Forelimb muscle (tissue), 1 donor: Measurements from ENCODE around the gene PDZD2. TPM values are rescaled to one million over a fixed set of nuclear protein-coding genes. Genes with fewer than 3 reads are reported as not detected.
"Not testable (repeated sequence)": the region's sequence is repeated elsewhere in the genome, so short reads cannot be mapped to it uniquely, and the experiment has no call there.

ENCODE experiments used
- DNase-seq: peaks from one replicate; pipeline ENCODE4 v3.0.0-alpha.2; 2013; ENCODE audit warnings: low read depth
- polyA plus RNA-seq: library from polyadenylated mRNA; unstranded; fragments of 120-200 nt; gene quantifications from one replicate; pipeline ENCODE4 v1.2.1, GENCODE V29; 2013; ENCODE audit not compliant: insufficient read length

The PDZD2 gene
- 6.1 TPM for polyA plus RNA-seq

DNA sequence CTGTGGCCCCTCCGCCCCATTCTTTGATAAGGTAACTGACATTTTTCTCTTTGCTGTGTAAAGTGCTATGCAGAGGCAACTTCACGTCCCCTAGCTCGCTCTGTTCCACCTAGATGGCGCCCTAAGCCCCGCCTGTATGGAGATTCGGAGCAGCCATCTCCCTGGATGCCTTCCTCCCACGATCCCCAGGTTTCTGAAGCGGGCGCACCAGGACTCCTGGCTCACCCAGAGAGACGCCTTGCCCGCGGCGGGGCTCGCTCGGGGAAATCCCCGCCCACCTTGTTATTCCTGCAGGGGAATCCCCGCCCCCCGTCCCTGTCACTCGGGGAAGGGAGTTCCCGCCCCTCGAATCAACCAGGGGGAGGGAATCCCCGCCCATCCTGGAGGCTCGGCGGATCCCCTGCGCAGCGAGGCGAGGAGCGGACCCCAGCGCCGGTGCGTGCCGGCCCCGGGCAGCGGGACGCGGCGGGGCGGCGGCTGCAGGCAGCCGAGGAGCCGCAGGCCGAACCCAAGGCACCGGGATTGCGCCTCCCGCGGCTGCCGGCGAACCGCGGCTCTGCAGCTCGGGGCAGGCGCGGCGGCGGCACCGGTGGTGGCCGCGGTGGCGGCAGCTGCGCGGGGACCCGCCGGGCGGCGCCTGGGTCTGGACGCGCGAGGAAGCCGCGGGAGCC is at the start of gene PDZD2:
TSS of gene PDZD2 (plus strand) at position 384 of the 671 bp plus-strand sequence.
- DNase-seq = no peak

DNA sequence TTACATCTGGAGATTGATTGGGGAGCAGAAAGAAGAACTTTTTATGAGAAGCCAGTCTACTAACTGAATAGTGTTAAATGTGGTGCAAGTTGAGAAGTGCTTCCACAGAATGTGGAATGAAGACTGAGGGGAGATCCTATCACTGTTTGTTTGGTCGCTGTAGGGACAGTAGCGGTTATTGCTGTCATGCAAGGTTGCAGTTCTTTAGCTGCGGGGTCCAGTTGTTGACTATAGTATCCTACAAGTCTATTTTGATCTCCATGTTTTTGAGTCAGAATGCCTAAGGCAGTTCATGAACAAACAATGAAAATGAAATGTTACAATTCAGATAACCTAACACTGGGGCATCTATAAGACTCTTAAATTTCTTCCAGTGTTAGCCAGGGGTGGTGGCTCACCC is 45.3 kb upstream of the PDZD2 start:
- no peak for DNase-seq

DNA sequence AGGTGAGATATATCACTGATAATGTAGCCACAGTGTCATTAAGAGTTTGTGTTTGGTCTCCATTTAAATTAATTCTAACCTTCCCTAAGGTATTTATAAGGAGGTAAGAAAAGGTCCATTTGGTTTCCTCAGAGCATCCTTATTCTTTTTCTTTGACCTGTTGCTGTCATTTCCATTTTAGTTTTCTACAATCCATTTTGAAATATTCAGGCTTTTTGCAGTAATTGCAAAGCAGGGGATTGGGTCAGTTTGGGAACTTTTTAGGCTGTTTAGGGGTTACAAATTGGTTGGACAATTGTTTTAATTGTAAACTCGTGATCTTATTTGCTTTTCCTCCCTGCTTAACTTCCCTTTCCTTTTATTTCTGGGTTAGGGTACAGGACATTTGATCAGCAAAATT is 42.6 kb upstream of the PDZD2 start:
- no peak for DNase-seq

DNA sequence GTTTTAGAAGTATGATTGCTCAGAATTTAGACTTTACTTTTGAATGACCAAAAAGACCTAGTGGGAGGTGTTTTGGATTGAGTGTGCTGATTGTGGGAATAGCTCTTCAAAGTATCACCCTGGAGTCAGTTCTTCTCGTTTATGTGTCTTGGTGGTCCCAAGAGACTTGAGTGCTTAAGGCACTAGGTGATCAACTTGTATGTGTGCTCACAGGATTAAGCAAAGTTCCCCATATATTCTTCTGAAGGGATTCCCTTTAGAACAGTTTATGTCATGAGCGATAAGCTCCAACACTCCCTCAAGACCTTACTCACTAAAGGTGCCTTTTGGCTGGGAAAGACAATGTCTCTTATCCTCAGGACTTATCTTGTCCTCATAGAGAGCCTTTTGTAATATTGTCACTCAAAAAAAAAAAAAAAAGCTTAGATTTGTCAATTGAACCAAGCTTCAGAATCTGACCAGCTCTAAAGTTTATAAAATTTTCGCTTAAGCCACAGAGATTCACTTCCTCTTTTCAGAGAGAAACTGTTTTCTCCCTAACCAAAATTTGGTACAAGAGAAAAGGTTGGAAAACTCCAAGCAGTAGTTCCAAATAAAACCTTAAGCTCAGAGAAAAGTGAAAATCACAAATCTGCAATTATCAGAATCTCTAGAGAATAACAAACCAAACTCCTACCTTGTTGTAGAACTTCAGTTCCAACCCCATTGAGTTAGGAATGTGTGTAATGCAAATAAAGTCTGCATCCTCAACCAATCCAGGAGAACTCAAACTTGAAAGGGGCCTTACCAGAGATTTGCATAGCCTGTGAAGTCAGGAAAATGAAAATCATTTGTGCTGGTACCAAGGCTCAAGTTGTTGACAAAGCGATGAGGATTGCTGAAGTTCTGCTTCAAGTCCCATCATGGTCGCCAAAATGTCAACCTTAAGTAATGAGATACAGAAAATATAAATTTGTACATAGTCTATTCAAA is 40.0 kb upstream of the PDZD2 start:
- no peak for DNase-seq

DNA sequence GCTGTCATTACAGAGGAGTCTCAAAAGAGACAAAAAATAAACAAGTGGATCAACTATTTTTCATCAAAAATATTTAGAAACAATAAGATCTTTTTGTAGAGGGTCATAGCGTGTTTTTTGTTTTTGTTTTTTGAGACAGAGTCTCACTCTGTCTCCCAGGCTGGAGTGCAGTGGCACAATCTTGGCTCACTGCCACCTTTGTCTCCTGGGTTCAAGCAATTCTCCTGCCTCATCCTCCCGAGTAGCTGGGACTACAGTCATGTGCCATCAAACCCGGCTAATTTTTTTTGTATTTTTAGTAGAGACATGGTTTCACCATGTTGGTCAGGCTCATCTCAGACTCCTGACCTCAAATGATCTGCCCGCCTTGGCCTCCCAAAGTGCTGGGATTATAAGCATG is 36.6 kb upstream of the PDZD2 start:
- DNase-seq = not testable (repeated sequence)

DNA sequence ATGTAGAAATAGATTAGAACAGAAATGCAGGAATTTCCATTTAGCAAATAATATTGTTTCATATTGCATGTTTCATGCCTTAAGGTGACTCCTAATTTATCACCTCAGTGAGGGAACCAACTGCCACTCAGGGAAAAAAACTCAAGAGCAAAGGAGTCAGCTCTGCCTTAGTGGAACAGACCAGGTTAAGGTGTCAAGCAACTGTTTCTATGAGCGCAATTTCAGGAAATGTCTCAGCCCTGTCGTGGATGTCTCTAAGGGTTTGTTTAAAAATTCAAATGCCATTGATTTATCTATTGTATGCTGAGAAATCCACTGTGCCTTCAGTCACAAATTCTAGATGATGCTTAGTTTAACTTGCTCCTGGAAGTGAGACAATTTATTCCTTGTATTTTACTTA is 34.7 kb upstream of the PDZD2 start:
- no peak for DNase-seq

DNA sequence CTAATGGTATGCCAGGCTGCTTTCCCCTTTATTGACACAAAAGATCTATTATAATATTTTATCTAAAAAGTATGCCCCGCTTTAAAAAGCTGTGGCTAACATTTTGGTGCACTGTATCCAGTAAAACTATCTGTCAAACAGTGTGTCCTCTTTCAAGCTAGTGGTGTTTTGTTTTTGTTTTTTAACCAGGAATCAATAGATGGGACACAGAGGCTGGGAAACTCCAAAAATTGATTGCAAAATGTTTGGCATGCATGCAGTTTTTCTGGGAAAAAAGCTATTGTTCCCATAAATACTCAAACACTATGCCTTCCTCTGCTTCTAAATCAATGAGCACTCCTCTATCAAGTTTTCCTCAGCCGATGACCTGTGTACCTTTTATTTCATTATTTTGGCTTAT is 34.3 kb upstream of the PDZD2 start:
- DNase-seq = no peak

DNA sequence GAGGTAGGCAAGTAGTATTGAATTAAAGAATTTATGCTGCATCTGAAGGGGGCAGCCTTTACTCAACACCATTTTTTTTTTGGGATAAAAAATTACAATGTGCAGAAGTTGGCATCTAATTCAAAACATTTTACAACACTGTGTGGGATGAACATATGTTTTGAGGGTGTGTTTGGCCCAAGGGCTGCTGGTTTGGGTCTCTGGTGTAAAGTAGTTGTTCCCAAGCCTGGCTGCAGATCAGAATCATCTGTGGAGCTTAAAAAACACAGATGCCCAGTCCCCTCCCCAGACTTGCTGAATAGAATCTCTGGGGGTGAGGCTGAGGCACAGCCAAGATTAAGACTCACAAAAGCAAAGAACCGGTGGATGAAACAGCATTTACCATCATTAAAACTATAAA is 33.0 kb upstream of the PDZD2 start:
- DNase-seq = no peak

DNA sequence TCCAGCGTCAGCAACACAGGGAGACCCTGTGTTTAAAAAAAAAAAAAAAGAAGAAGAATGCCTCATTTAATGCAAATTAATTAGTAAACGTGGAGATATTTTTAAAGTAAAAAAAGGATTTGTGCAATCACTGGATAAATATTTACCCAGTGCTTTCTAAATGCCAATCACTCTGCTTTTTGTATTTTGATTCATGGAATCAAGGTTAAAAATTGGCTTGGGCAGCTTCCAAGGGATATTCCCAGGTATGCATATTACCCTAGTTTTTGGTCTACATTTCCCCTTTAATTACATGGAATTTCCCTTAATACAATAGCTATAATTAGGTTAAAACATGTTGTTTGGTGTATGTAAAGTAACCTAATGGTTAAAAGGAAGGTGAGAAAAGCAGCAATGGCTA is 31.4 kb upstream of the PDZD2 start:
- DNase-seq = no peak

DNA sequence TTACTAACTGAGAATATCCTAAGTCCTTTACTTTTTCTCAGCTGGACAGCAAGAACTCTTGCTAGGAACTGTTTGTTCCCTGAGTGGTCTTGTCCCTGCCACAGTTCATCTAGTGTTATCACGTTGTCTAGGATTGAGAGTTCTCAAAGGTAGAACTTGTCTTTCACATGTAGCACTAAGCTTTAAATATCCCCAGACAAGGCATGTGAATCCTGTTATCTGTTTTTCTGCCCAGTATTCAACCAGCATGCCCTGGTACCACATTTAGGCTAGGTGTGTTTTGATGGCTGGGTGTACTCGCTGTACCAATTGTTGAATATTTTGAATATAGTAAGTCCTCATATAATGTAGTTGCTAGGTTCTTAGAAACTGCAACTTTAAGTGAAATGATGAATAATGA is 27.9 kb upstream of the PDZD2 start:
- no peak for DNase-seq

DNA sequence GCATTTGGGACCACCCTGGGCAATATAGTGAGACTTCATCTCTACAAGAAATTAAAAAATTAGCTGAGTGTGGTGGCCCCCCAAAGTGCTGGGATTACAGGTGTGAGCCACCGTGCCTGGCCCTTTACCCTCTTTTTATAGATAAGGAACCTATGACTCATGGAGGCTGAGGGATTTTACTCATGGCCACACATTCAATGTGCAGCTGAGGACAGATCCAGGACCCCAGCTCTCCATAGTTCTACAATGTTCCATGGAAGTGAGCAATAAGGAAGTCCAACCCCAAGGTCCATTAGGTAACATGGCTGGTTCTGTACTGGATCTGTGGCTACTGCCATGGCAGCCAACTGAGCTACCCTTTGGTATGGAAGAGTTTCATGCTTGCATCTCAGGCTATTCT is 25.3 kb upstream of the PDZD2 start:
- DNase-seq = no peak

DNA sequence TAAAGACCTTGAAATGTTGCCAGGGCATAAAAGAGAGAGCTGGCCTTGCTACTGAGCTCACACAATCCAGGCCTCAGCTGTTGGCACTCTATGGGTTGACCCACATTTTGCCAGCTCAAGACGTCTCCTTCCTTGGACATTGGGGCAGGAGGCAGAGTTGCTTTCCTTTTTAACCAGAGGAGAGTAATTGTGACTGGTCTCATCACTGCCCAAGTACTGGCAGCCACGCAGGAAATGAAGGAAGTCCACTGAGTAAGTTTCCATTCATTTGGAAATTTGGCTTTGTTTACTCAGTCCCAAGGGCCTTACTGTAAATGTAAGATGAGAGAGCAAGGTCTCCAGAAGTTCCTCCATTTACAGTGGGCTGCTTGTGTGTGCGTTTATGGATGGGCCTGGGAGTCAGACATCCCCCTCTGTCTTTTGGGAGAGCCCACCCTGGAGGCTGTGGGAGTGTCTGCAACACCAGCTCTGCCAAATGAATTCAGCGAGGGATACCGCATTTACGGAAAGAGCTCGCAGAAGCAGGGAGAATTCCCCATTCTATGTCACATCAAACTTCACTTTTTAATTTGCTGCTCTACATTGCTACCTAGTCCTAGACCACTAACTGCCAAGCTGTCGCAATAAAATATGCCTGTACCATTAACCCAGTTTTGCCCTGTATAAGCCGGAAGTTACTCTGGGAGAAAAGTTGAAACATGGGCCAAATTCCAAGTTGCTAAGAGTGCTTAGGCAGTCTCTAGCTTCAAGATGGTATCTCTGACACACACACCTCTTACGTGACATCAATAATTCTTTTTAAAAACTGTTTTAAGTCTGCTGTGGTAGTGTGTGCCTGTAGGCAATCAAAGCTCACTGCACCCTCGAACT is 24.5 kb upstream of the PDZD2 start:
- no peak for DNase-seq

DNA sequence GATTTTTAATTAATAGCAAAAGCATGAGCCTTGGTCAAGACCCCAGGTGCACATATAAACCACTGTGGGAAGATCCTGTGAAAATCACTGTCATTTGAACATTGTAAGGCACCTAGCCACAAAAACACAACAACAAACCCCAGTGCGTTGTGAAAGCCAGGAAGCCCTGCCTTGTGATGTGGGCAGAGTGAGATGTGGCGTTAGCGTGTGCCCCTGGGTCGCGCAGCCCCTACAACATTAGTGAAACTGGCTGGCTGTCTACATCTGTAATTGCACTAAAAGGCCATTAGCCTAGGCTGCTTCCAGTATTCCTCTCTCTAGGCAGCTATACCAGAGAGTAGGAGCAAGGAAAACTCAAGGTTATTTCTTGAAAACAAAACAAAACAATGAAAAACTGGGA is 21.1 kb upstream of the PDZD2 start:
- no peak for DNase-seq

DNA sequence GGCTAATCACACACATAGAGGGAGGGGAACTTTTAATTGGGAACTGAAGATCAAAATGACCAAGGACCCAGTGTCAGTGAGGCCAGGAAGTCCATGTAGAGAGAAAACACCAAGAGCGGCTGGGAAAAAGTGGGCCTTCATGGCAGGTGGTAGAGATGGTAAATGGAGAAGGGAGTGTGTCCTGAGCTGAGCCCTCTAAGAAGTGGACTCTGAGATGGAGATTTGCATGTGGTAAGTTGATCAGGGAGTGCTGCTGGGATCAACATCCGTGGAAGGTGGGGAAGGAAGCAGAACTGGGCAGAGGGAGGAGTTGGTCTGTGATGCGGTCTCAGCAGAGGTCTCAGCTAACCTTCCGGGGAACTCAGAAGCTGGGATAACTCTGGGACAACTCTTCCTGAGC is 18.9 kb upstream of the PDZD2 start:
- no peak for DNase-seq

DNA sequence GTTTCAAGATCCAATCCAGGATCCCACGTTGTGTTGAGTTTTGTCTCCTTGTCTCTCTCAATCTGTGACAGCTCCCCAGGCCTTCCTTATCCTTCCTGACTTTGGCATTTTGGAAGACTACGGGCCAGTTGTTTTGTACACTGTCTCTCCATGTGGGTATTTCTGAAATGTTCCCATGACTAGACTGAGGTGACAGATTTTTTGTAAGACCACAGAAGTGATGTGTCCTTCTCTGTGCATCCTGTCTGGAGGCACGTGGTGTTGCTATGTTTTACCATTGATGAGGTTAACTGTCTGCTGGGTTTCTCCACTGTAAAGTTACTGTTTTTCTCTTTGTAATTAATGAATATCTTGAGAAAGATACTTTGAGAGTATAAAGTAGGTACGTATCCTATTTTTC is 15.7 kb upstream of the PDZD2 start:
- DNase-seq = no peak

DNA sequence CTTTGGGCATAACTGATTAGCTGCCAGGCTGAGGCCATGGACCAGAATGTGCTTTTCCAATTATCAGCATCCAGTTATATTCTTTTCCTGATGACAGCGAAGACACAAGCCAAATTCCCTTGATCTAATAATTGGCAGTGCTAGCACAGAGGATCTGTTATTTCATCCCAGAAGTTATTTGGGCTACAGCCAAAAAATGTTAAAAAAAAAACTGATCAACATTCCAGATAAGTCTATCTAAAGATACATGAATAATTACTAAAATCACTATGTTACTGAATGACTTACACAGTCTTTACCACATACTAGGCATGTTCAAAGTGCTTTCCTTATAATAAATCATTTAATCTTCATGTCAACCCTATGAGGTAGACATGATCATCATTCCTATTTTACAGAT is 13.5 kb upstream of the PDZD2 start:
- DNase-seq = no peak

DNA sequence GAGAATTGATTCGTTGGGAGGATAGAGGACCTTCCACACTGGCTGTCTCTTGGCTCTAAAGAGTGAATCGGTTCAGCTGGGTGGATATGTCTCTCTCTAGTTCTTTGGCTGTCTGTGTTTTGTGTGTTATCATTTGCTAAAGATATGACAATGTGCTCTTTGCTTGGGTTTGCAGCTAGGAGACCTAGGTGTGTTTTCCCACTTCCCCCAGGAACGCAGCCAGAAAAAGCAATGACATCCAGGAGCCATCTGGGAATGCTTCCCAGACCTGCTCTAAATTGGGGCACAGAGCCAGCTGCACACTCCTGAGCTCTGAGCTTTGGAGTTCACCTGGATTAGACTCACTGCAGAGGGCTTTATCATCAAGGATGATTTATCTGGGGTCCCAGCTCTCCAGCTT is 12.8 kb upstream of the PDZD2 start:
- DNase-seq = no peak

DNA sequence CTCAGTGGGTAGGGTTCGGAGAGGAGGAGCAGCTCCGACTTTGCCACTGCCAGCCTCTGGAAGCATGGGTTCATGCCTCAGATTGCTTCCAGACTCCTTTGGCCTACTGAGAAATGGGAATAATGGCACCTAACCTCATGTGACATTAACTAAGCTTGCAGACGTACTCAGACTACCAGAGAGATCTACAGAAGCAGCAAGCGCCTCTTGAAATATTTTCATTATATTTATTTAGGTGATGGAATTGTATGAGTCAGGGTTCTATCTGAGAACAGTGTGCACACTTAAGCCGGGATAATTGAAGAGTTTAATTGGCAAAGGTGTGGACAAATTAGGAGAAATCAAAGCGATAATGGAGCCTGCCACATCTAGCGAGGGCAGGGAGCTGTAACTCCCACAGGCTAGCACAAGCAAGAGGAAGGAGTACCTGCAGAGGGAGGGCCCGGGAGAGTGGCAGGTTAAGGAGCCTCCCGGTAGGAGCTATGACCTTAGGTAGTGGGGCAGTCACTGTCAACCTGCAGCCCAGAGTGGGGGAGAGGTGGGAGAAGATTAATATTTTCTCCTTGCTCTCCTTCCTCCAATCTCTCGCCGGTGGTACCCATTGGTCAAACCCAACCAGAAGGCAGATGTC is 12.2 kb upstream of the PDZD2 start:
- no peak for DNase-seq

DNA sequence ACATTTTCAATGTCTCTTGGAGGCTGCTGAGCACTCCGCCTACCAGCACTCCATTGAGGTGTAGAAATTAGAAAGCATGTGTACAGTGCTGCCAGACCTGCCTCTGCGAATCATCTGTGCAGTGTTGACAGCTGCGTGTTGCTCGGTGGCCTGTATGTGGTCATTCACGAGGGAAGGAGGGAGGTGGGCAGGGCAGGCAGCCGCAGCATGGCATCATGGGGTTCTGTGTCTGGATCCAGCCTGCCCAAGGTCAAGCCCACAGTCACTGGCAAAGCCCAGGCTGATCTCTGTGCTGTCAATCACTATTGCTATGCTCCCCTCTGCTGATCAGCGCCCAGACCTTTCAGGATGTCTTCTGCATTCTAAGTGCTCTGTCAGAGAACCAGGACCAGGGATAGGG is 8.0 kb upstream of the PDZD2 start:
- no peak for DNase-seq

DNA sequence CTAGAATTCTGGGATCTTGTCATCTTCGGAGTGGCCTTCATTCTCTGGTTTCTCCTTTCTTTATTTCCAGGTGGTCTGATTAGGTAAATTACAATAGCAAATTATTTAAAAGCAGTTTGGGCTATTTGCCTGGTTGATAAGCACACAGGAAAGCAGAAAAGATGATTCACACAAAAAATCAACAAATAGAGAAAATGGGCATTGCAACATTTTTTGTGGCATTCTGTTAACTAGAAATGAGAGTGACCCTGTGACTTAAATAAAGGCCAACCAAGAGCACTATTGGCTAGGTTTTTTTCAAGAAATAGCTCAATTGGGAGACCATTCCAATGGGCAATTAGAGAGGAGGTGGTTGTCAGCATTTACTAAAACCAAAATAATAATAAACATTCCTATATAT is 6.5 kb upstream of the PDZD2 start:
- DNase-seq = no peak

DNA sequence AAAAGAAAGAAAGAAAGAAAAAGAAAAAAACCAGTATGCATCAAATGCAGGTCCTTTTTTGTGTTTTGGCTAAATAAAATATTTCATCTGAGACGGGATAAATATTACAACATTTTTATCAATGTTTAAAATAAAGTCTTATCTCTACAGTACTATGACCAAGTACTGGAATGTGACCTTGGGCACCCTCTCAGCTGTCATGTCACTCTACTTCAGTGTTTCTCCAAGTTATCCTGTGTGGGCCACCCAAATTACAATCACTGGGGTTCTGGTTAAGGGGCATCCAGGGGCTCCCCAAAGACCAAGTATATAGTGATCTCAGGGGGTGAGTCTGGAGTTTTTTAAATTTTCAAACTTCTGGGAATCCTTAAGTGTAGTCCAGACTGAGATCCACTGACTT is 3.5 kb upstream of the PDZD2 start:
- DNase-seq = no peak

DNA sequence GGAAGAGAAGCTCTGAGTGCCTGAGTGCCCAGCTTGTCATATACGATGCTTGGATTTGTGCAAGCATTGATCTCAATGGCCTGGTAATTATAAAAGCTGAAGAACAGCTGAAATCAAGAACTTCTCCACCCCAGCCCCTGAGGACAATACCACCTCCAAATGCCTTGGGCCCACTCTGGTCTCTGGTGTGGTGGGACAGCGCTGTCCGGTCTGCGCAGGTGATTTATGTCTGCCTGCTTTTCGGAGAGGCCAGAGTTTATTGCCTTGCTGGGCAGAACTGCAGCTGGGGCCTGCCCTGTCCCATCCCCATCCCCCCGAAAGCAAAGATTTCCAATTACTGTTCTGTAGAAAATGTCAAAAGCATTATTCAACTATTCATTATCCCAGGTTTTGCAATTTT is 1.1 kb upstream of the PDZD2 start:
- no peak for DNase-seq
